Measurements from ENCODE around the gene HES5.

The HES5 gene

GRCh38 chr1:2563205-2563604 lies 33.1 kb upstream of the HES5 start:
- TF ChIP-seq GATA3 (IDR thresholded peaks at IDR 0.05; ENCODE audit: low read depth, low read length), result no peak

DNA sequence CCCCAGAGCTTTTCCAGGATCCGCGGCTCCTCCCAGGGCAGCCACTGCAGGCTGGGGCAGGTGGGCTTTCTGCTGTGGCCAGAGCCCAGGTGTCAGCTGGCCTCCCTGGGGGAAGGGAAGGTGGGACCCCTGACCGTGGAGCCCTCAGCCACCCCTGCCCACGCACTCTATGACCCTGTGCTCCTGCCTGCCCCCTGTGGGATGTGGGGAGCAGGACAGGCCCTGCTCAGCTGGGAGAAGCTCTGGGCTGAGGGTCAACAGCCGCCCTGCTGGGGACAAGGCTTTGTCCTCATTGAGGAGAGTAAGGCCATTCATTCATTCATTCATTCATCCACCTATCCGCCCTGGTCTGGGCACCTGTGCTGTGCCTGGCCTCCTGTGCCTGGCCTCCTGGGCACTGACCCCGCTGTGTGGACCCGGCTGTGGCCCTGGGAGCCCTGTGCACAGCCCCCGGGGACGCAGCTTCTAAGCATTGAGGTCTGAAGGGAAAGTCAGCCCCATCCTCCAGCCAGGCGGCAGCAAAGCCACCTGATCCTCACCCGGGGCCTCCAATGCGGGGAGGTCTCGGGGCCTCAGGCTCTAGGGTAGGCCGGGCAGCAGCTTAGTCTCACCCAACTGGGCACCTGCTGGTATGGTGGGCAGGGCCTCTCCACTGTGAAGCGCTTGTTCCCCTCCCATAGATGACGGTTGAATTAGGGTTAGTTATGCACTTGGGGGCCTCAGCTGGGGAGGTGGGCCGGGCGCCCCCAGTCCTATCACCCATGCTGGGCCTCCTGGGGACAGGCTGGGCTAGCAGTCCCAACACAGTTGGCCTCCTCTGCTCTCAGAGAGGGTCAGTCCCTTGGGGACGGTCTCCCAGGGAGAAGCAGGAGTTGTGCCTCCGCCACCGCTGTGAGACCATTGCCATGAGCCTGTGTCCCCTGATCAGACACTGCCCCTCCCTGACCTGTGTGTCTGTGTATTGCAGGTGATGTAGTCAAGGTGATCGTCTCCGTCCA lies 32.1 kb upstream of the HES5 start:
- no peak for TF ChIP-seq GATA3 (IDR thresholded peaks at IDR 0.05; ENCODE audit: low read depth, low read length)
- TF ChIP-seq GATA2 (IDR thresholded peaks at IDR 0.05; ENCODE audit: low read depth, low read length), result no peak

GRCh38 chr1:2561446-2561845 lies 31.4 kb upstream of the HES5 start:
- TF ChIP-seq GATA2 (IDR thresholded peaks at IDR 0.05; ENCODE audit: low read depth, low read length), result no peak
- no peak for TF ChIP-seq GATA3 (IDR thresholded peaks at IDR 0.05; ENCODE audit: low read depth, low read length)

- TF ChIP-seq GATA3 (IDR thresholded peaks at IDR 0.05; ENCODE audit: low read depth, low read length), result no peak
- no peak for TF ChIP-seq GATA2 (IDR thresholded peaks at IDR 0.05; ENCODE audit: low read depth, low read length)
Measured at GRCh38 chr1:2560299-2561073, 30.4 kb upstream of the HES5 start.

DNA sequence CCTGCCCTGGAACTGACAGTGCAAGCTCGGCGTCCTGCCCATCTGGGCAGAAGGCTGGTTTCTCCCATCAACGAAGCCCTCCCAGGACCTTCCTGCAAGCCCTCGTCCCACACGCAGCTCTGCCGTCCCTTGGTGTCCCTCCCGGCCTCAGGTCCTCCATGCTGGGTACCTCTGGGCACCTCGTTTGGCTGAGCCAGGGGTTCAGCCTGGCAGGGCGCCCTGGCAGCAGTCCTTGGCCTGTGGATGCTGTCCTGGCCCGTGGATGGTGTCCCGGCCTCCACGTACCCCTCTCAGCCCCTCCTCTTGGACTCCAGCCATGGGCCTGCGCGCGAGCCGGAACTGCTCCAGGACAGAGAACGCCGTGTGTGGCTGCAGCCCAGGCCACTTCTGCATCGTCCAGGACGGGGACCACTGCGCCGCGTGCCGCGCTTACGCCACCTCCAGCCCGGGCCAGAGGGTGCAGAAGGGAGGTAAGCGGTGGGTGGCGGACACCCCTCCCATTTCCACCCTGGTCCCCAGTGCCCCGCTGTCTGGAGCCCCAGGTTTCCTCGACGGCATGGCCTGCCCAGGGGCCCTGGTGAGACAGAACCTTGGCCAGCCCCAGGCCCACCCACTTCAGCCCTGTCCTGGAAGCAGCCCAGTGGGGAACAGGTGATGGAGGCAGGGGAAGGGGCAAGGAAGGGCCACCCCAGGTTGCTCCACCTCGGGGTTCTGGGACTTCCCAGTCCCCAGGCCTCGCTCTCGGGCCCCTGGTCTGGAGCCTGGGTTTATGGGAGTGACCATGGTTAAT lies 29.6 kb upstream of the HES5 start:
- TF ChIP-seq GATA2 (IDR thresholded peaks at IDR 0.05; ENCODE audit: low read depth, low read length), result no peak
- TF ChIP-seq GATA3 (IDR thresholded peaks at IDR 0.05; ENCODE audit: low read depth, low read length), result no peak

GRCh38 chr1:2558861-2559260 lies 28.8 kb upstream of the HES5 start:
- TF ChIP-seq GATA2 (IDR thresholded peaks at IDR 0.05; ENCODE audit: low read depth, low read length) (no peak), GATA3 (IDR thresholded peaks at IDR 0.05; ENCODE audit: low read depth, low read length) (no peak)

DNA sequence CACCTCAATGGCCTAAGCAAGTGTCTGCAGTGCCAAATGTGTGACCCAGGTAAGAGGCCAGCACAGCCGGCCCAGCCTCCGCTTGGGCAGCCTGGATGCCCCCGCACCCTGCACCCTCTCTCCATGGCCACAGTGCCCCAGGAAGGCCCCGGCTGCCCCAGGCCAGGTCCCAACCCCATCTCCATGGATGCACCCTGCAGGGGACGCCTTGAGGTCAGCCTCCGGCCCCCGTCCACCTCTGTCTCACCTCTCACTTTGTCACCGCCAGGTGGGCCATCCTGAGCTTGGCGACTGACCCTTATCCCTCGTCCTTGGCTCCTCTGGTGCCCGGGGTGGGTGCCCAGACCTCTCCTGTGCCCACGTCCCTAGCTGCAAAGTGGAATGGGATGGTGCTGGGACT lies 28.4 kb upstream of the HES5 start:
- TF ChIP-seq GATA2 (IDR thresholded peaks at IDR 0.05; ENCODE audit: low read depth, low read length) (no peak), GATA3 (IDR thresholded peaks at IDR 0.05; ENCODE audit: low read depth, low read length) (no peak)

DNA sequence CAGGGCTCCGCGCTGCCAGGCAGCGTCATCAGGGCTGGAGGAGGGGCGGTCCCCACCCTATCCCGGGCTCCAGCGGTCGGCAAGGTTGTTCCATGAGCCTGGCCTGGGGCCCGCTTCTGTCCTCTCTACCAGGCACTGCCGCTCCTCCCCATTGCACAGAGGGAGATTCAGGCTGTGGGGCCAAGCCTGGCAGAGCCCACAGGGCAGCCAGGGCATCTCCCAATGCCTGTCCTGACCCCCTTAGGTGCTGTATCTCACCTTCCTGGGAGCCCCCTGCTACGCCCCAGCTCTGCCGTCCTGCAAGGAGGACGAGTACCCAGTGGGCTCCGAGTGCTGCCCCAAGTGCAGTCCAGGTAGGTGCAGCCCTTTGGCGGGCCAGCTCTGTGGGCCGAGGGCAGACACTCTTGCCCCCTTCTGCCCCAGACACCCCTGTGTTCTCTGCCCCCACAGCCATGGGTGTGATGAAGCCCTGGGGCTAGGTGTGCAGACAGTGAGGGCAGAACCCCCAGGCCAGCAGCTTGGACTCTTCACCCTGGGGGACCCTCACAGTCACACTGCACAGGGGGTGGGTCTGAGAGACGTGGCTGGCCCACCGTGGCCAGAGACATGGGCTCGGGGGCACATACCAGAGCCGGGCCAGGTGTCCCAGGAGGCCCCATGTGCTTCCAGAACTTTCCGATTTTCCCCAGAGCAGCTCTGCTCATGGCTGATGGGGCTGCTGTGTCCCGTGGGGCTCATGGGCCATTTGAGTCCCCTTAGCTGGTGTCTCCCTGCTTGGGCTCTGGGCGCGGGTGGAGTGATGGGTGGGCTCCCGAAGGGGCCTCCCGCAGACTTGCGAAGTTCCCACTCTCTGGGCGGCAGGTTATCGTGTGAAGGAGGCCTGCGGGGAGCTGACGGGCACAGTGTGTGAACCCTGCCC lies 27.7 kb upstream of the HES5 start:
- TF ChIP-seq GATA2 (IDR thresholded peaks at IDR 0.05; ENCODE audit: low read depth, low read length) (no peak), GATA3 (IDR thresholded peaks at IDR 0.05; ENCODE audit: low read depth, low read length) (no peak)

DNA sequence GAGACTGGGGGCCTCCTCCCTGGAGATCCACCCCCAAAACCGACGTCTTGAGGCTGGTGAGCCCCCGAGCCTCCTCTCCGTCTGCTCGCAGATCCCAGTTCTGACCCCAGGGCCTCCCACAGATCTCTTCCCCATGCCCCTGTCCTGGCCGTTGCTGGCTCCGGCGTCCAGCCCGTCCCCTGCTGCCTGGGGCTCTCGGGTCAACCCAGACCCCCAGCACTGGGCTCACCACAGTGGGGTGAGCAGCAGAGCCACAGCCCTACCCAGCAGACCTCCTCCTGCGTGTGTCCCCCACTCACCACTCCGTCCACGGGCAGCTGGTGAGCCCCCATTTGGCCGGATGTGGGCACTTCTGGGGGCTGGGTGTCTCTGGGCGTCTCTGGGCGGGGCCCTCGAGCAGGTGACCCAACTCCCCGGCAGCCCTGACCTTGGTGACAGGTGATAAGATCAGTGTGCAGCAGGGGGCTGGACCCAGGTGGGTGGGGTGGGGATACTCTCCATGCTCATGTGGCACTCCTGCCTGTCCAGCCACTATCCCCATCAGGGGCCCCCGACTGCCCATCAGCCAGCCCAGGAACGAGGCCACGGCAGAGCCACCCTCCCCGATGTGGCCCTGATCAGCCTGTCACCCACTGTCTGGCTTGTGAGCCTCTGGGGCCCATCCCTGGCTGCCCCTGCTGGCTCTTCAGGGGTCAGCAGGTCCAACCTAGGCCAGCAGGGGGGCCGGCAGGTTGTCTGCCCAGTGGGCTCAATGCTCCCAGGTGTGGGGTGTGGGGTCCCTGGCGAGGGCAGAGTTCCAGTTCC lies 26.8 kb upstream of the HES5 start:
- TF ChIP-seq GATA2 (IDR thresholded peaks at IDR 0.05; ENCODE audit: low read depth, low read length), result no peak
- no peak for TF ChIP-seq GATA3 (IDR thresholded peaks at IDR 0.05; ENCODE audit: low read depth, low read length)

DNA sequence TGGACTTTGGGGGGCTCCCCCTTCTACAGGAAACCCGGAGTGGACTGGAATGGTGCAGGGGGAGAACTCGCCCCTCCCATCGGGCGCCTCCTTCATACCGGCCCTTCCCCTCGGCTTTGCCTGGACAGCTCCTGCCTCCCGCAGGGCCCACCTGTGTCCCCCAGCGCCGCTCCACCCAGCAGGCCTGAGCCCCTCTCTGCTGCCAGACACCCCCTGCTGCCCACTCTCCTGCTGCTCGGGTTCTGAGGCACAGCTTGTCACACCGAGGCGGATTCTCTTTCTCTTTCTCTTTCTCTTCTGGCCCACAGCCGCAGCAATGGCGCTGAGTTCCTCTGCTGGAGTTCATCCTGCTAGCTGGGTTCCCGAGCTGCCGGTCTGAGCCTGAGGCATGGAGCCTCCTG lies 26.2 kb upstream of the HES5 start, which contains the start of gene TNFRSF14:
Gene TNFRSF14 (plus strand): TSS at position 95 of the 401 bp plus-strand sequence. CDS start 294 bp downstream, at position 389.
- TF ChIP-seq GATA2 (IDR thresholded peaks at IDR 0.05; ENCODE audit: low read depth, low read length) (no peak), GATA3 (IDR thresholded peaks at IDR 0.05; ENCODE audit: low read depth, low read length) (no peak)

GRCh38 chr1:2555634-2556276 lies 25.7 kb upstream of the HES5 start:
- no peak for TF ChIP-seq GATA3 (IDR thresholded peaks at IDR 0.05; ENCODE audit: low read depth, low read length)
- no peak for TF ChIP-seq GATA2 (IDR thresholded peaks at IDR 0.05; ENCODE audit: low read depth, low read length)

Measured in SH-SY5Y (cell line).